Sigmoid colon (tissue), 4 donors: ENCODE data around the gene ZNF607.

Experiments
- EP300 ChIP-seq, 4 donors: sonication (generic); formaldehyde crosslinking; IDR thresholded peaks; one replicate each; pipeline ENCODE4 v1.6.1; 2017; ENCODE audit warnings: antibody characterized with exemption in 4 of 4
- POLR2A ChIP-seq, 2 donors: fragments of 450-650 bp; IDR thresholded peaks; one replicate each; pipeline ENCODE4 v1.6.1; 2016; ENCODE audit warnings: antibody characterized with exemption in 2 of 2, mild to moderate bottlenecking in 2 of 2, moderate library complexity in 2 of 2
- POLR2AphosphoS5 ChIP-seq, 4 donors: sonication (generic); formaldehyde crosslinking; IDR thresholded peaks; one replicate each; pipeline ENCODE4 v1.6.1; 2017; ENCODE audit warnings: antibody characterized with exemption in 4 of 4
- TF ChIP-seq, protein P1 (sequence below), 4 experiments: fragments of 450-650 bp in 3 of 4; fragments of 200-600 bp in 1 of 4; IDR thresholded peaks; one replicate each; pipeline ENCODE4 v1.5.1; 2016 to 2019; ENCODE audit warnings: antibody characterized with exemption in 4 of 4, mild to moderate bottlenecking in 3 of 4, moderate library complexity in 2 of 4

GRCh38 chr19:37692956-37693620 lies 26.5 kb downstream of the ZNF607 start:
- TF ChIP-seq, protein P1, sequence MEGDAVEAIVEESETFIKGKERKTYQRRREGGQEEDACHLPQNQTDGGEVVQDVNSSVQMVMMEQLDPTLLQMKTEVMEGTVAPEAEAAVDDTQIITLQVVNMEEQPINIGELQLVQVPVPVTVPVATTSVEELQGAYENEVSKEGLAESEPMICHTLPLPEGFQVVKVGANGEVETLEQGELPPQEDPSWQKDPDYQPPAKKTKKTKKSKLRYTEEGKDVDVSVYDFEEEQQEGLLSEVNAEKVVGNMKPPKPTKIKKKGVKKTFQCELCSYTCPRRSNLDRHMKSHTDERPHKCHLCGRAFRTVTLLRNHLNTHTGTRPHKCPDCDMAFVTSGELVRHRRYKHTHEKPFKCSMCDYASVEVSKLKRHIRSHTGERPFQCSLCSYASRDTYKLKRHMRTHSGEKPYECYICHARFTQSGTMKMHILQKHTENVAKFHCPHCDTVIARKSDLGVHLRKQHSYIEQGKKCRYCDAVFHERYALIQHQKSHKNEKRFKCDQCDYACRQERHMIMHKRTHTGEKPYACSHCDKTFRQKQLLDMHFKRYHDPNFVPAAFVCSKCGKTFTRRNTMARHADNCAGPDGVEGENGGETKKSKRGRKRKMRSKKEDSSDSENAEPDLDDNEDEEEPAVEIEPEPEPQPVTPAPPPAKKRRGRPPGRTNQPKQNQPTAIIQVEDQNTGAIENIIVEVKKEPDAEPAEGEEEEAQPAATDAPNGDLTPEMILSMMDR (IDR thresholded peaks at IDR 0.05): no peak
- no peak for TF ChIP-seq POLR2A (IDR thresholded peaks at IDR 0.05)
- no peak for TF ChIP-seq POLR2AphosphoS5 (IDR thresholded peaks at IDR 0.05)
- no peak for TF ChIP-seq EP300 (IDR thresholded peaks at IDR 0.05)
